Activated CD4-positive, CD25-positive, alpha-beta regulatory T cell treated with anti-CD3 and anti-CD28 coated beads, Interleukin-2, amount 50 U/mL, for 24 hours (primary cell): ENCODE data around the gene CARD18.
"Not testable (repeated sequence)": the region's sequence is repeated elsewhere in the genome, so short reads cannot be mapped to it uniquely, and the experiment has no call there.

Experiments
- ATAC-seq, 2 donors: fragments of 150-1000 bp; cut with Tn5 transposase; one replicate each; pipeline ENCODE4 v1.10.0; 2021; ENCODE audit warnings: mild to moderate bottlenecking in 1 of 2, moderate library complexity in 1 of 2

Gene CARD18

GRCh38 chr11:105132716-105133511 is 6.7 kb downstream of the CARD18 start:
- ATAC-seq, result no peak

GRCh38 chr11:105130189-105130813 is 9.3 kb downstream of the CARD18 start:
- no peak for ATAC-seq

GRCh38 chr11:105124756-105125155 is 14.8 kb downstream of the CARD18 start:
- no peak for ATAC-seq

GRCh38 chr11:105111145-105111944 is 28.2 kb downstream of the CARD18 start:
- ATAC-seq, result no peak

- no peak for ATAC-seq
These were observed 28.9 kb downstream of the CARD18 start for GRCh38 chr11:105110688-105111030.

GRCh38 chr11:105109855-105110687 is 29.5 kb downstream of the CARD18 start:
- no peak for ATAC-seq

GRCh38 chr11:105109321-105109720 is 30.2 kb downstream of the CARD18 start:
- no peak for ATAC-seq

GRCh38 chr11:105108247-105108646 is 31.3 kb downstream of the CARD18 start:
- no peak for ATAC-seq

- ATAC-seq, result peak; percentile 84 to 88
These were observed 32.2 kb downstream of the CARD18 start for GRCh38 chr11:105107226-105107825.

- no peak for ATAC-seq
These were observed 33.4 kb downstream of the CARD18 start for GRCh38 chr11:105106140-105106539.

GRCh38 chr11:105104292-105104691 is 35.3 kb downstream of the CARD18 start:
- no peak for ATAC-seq

- ATAC-seq, result no peak
These were observed 36.2 kb downstream of the CARD18 start for GRCh38 chr11:105103336-105103735.

GRCh38 chr11:105102079-105102581 is 37.4 kb downstream of the CARD18 start:
- not testable (repeated sequence) for ATAC-seq

- ATAC-seq, result peak; percentile 56 to 59
These were observed 38.5 kb downstream of the CARD18 start for GRCh38 chr11:105100981-105101630.

GRCh38 chr11:105100206-105100605 is 39.4 kb downstream of the CARD18 start:
- ATAC-seq, result peak; percentile 78 to 82

GRCh38 chr11:105099594-105099993 is 40.0 kb downstream of the CARD18 start:
- ATAC-seq, result not testable (repeated sequence)

GRCh38 chr11:105092256-105093239 is 47.0 kb downstream of the CARD18 start:
- ATAC-seq, result no peak
